Mammary epithelial cell (primary cell): ENCODE results near the gene ATXN1.

Experiments
- CTCF ChIP-seq, 2 donors: IDR thresholded peaks in 1 of 2; conservative IDR thresholded peaks in 1 of 2; 2 replicates each; pipeline ENCODE4 v1.5.1; 2011 to 2012; ENCODE audit warnings: inconsistent platforms in 2 of 2, low read length in 2 of 2, mild to moderate bottlenecking in 2 of 2, control low read depth in 1 of 2, low read depth in 1 of 2; ENCODE audit not compliant: insufficient read depth in 1 of 2; ENCODE audit errors: extremely low read depth in 1 of 2
- EZH2 ChIP-seq: IDR thresholded peaks from 2 replicates; pipeline ENCODE4 v1.6.1; 2012; ENCODE audit warnings: low read length, inconsistent platforms, borderline replicate concordance

- no peak for TF ChIP-seq CTCF (conservative IDR thresholded peaks at IDR 0.05 in 1 of 2, IDR thresholded peaks at IDR 0.05 in 1 of 2; ENCODE audit: extremely low read depth in 1 of 2, insufficient read depth in 1 of 2, low read depth in 1 of 2, low read length in 2 of 2)
- no peak for TF ChIP-seq EZH2
Observed at GRCh38 chr6:16600026-16600425, 161.2 kb downstream of the ATXN1 start.
